Stimulated activated CD4-positive, alpha-beta T cell treated with anti-CD3 and anti-CD28 coated beads, Interleukin-15, amount 100 ng/mL, for 1 hour (primary cell): ENCODE data around the gene DIRAS1.

Source experiments
- DNase-seq, 2 donors: peaks; one replicate each; pipeline ENCODE4 v3.0.0-alpha.2; 2020; ENCODE audit warnings: low read depth in 1 of 2, low spot score in 1 of 2

Gene DIRAS1

GRCh38 chr19:2728783-2729387, 7.7 kb upstream of the DIRAS1 start:
- DNase-seq, result no peak

- DNase-seq, result no peak
Measured at GRCh38 chr19:2727640-2727944, 6.4 kb upstream of the DIRAS1 start.

GRCh38 chr19:2726904-2727639, 5.9 kb upstream of the DIRAS1 start:
- no peak for DNase-seq

GRCh38 chr19:2726160-2726855, 5.1 kb upstream of the DIRAS1 start:
- no peak for DNase-seq

GRCh38 chr19:2724148-2724557, 3.0 kb upstream of the DIRAS1 start:
- DNase-seq, result no peak

- no peak for DNase-seq
Measured at GRCh38 chr19:2723747-2724146, 2.6 kb upstream of the DIRAS1 start.

GRCh38 chr19:2723345-2723715, 2.2 kb upstream of the DIRAS1 start:
- no peak for DNase-seq

- no peak for DNase-seq
Measured at GRCh38 chr19:2722541-2723344, 1.6 kb upstream of the DIRAS1 start.

- no peak for DNase-seq
Measured at GRCh38 chr19:2721570-2722540, 683 bp upstream of the DIRAS1 start.

- DNase-seq, result no peak
Measured at GRCh38 chr19:2719920-2720776, 1.0 kb downstream of the DIRAS1 start.

GRCh38 chr19:2719232-2719735, 1.9 kb downstream of the DIRAS1 start:
- DNase-seq, result no peak

- no peak for DNase-seq
Measured at GRCh38 chr19:2717638-2718541, 3.3 kb downstream of the DIRAS1 start.

- DNase-seq, result no peak
Measured at GRCh38 chr19:2716722-2717637, 4.2 kb downstream of the DIRAS1 start.

- no peak for DNase-seq
Measured at GRCh38 chr19:2716275-2716650, 4.9 kb downstream of the DIRAS1 start.

- DNase-seq, result no peak
Measured at GRCh38 chr19:2715470-2716274, 5.5 kb downstream of the DIRAS1 start.

- no peak for DNase-seq
Measured at GRCh38 chr19:2714531-2715269, 6.5 kb downstream of the DIRAS1 start.
